Memory B cell (primary cell): Measurements from ENCODE around the gene CHD5.
"Not testable (repeated sequence)": the region's sequence is repeated elsewhere in the genome, so short reads cannot be mapped to it uniquely, and the experiment has no call there.

Source experiments
- ATAC-seq: fragments of 150-1000 bp; cut with Tn5 transposase; 2 replicates; pipeline ENCODE4 v1.10.0; 2021; ENCODE audit warnings: low read depth, mild to moderate bottlenecking, moderate library complexity
- DNase-seq, 2 donors: peaks; one replicate each; pipeline ENCODE4 v3.0.0; 2022; ENCODE audit warnings: low spot score in 2 of 2
- H3K27ac Mint-ChIP-seq: one replicate; pipeline ENCODE4 v1.8.0; 2022; ENCODE audit warnings: mild to moderate bottlenecking, moderate library complexity, mixed read lengths
- H3K27me3 Mint-ChIP-seq: one replicate; pipeline ENCODE4 v1.8.0; 2022; ENCODE audit warnings: mixed read lengths
- H3K36me3 Mint-ChIP-seq: one replicate; pipeline ENCODE4 v1.8.0; 2022; ENCODE audit warnings: mild to moderate bottlenecking, mixed read lengths
- H3K4me1 Mint-ChIP-seq: one replicate; pipeline ENCODE4 v1.8.0; 2022; ENCODE audit warnings: mixed read lengths
- H3K4me3 Mint-ChIP-seq: one replicate; pipeline ENCODE4 v1.8.0; 2022; ENCODE audit warnings: mild to moderate bottlenecking, moderate library complexity, mixed read lengths
- H3K9me3 Mint-ChIP-seq: one replicate; pipeline ENCODE4 v1.8.0; 2022; ENCODE audit warnings: mixed read lengths

Gene CHD5

DNA sequence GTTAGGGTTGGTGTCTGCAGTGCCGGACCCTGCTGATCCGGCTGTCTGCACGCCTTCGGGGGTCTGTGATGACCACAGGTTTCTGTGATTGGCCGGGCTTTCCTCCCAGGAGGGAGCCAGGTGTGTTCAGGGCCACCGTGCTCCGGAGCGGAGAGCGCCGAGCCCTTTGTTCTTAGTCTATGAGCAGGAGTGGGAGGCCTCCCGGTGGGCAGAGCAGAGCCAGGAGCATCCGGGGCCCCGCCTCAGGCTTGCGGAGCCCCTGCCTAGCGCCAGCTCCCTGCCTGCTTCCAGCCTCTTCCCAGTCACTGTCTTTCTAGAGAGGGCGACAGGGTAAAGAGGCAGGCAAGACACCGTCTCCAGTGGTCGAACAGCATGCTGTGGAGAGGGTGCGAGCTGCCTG, 102.6 kb downstream of the CHD5 start:
- no peak overlapping the region for H3K4me3 Mint-ChIP-seq
- H3K9me3 Mint-ChIP-seq = no peaks in the 10 kb centered on the region
- DNase-seq (no peak), ATAC-seq (no peak)
- H3K4me1 Mint-ChIP-seq = no peaks in the 10 kb centered on the region
- H3K27ac Mint-ChIP-seq = no peak overlapping the region
- no peaks in the 10 kb centered on the region for H3K27me3 Mint-ChIP-seq
- H3K36me3 Mint-ChIP-seq = peaks cover 28% of the 10 kb centered on the region

- not testable (repeated sequence) for H3K27ac Mint-ChIP-seq, H3K9me3 Mint-ChIP-seq, DNase-seq, H3K4me3 Mint-ChIP-seq, H3K4me1 Mint-ChIP-seq, ATAC-seq, H3K27me3 Mint-ChIP-seq
- peaks cover 28% of the 10 kb centered on the region for H3K36me3 Mint-ChIP-seq
These were observed 103.1 kb downstream of the CHD5 start for GRCh38 chr1:6077061-6077460.

GRCh38 chr1:6075748-6076147, 104.4 kb downstream of the CHD5 start:
- Mint-ChIP-seq H3K4me1 (no peaks in the 10 kb centered on the region), H3K9me3 (no peaks in the 10 kb centered on the region), H3K36me3 (peaks cover 24% of the 10 kb centered on the region), H3K27ac (no peak overlapping the region), H3K27me3 (no peaks in the 10 kb centered on the region), H3K4me3 (no peak overlapping the region)
- DNase-seq (no peak), ATAC-seq (no peak)

GRCh38 chr1:6074192-6074901, 105.8 kb downstream of the CHD5 start:
- ATAC-seq = no peak
- DNase-seq = no peak
- Mint-ChIP-seq H3K9me3 (no peaks in the 10 kb centered on the region), H3K27ac (no peak overlapping the region), H3K36me3 (peaks cover 17% of the 10 kb centered on the region), H3K4me1 (no peaks in the 10 kb centered on the region), H3K27me3 (no peaks in the 10 kb centered on the region), H3K4me3 (no peak overlapping the region)

DNA sequence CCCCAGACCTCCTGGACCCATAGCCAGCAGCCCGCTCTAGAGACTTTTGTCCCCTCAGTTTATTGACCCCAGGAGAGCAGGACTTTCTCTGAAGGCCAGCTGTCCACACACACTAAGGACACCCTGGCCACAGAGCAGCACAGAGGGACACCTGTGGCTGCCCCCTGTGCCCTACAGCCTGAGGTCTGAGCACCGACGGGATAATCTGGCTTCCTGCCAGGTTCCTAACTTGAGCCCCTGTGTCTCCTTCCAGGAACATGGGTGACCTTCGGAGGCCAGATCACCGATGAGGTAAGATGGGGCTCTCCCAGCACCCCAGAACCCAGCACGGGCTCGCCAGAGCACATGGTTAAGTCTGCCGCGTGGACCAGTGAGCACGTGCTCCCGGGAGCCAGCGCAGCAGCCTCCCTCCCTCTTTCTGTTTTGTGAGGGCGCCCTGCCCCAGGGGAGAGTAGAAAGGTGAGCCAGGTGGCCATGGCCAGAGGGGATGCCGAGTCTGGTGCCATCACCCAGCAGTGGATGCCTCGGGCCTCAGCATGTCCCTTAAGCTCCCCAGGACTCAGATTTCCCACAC, 106.6 kb downstream of the CHD5 start:
- H3K27ac Mint-ChIP-seq = no peak overlapping the region
- ATAC-seq (no peak), DNase-seq (no peak)
- no peak overlapping the region for H3K4me3 Mint-ChIP-seq
- peaks cover 14% of the 10 kb centered on the region for H3K36me3 Mint-ChIP-seq
- H3K27me3 Mint-ChIP-seq = no peaks in the 10 kb centered on the region
- H3K4me1 Mint-ChIP-seq = no peaks in the 10 kb centered on the region
- H3K9me3 Mint-ChIP-seq = no peaks in the 10 kb centered on the region

DNA sequence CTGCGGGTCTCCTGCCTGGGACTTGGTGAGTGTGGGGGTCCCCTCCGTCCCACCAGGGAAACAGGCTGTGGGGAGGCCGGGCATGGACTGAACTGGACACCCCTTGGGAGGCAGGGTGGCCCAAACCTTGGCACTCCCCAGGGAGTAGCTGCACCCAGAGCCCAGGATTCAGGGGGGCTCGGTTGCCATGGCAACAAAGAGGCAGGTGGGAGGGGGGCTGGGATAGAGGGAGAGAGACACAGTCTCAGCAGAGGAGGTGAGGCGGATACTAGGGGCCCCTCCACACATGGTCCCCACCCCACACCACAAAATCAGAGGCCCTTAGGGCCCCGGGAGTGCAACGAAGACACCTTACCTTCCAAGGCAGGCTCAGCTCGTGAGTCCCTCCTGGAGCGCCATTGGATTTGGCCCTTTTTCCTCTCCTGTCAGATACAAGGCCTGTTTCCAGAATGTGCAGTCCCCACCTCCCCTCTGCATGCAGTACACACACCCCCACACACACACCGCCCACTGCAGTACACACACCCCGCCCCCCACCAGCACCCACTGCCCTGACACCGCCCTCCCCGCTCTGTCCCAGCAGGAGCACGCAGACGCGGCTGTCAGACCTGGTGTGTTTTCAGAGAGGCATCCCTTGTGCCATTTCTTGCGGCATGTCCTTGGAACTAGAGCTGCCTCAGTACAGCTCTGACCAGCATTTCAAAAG, 107.2 kb downstream of the CHD5 start:
- ATAC-seq (no peak), DNase-seq (no peak)
- no peaks in the 10 kb centered on the region for H3K9me3 Mint-ChIP-seq
- no peaks in the 10 kb centered on the region for H3K4me1 Mint-ChIP-seq
- H3K27ac Mint-ChIP-seq = no peak overlapping the region
- peaks cover 12% of the 10 kb centered on the region for H3K36me3 Mint-ChIP-seq
- H3K27me3 Mint-ChIP-seq = no peaks in the 10 kb centered on the region
- no peak overlapping the region for H3K4me3 Mint-ChIP-seq

GRCh38 chr1:6071219-6071618, 108.9 kb downstream of the CHD5 start:
- H3K27ac Mint-ChIP-seq = no peak overlapping the region
- ATAC-seq = no peak
- no peaks in the 10 kb centered on the region for H3K9me3 Mint-ChIP-seq
- H3K4me3 Mint-ChIP-seq = no peak overlapping the region
- H3K4me1 Mint-ChIP-seq = no peaks in the 10 kb centered on the region
- H3K27me3 Mint-ChIP-seq = no peaks in the 10 kb centered on the region
- no peak for DNase-seq
- peaks cover 10% of the 10 kb centered on the region for H3K36me3 Mint-ChIP-seq

DNA sequence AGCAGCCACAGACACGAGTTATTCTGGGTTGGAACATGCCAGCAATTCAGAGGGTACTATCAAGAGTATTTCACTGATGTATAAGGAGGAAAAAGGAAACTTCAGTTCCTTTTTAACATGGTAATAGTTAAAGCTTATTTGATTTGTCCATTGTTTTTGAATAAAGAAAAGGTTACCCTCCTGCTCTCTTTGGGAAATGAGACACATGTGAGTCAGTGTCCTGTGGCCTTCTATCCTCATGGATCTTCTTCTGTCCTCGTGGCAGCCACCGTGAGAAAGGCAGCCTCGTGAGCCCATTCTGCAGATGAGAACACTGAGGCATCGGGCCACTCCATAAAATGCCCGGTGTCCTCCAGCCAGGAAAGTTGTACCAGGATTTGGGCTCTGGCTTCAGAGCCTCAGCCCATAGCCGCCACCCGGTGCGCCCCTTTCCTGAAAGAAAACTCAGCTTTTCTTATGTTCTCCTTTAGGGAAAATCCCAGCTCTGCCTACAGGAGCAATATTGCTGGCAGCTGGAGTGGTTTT, 109.6 kb downstream of the CHD5 start:
- Mint-ChIP-seq H3K27ac (no peak overlapping the region), H3K4me3 (no peak overlapping the region), H3K36me3 (peaks cover 10% of the 10 kb centered on the region), H3K9me3 (no peaks in the 10 kb centered on the region), H3K27me3 (no peaks in the 10 kb centered on the region), H3K4me1 (no peaks in the 10 kb centered on the region)
- ATAC-seq (no peak), DNase-seq (no peak)

- Mint-ChIP-seq H3K27ac (no peak overlapping the region), H3K4me3 (no peak overlapping the region), H3K9me3 (no peaks in the 10 kb centered on the region), H3K27me3 (no peaks in the 10 kb centered on the region), H3K4me1 (no peaks in the 10 kb centered on the region), H3K36me3 (peaks cover 4% of the 10 kb centered on the region)
- no peak for ATAC-seq
- no peak for DNase-seq
These were observed 110.5 kb downstream of the CHD5 start for GRCh38 chr1:6069573-6069972.

- Mint-ChIP-seq H3K9me3 (no peaks in the 10 kb centered on the region), H3K4me3 (no peak overlapping the region), H3K27ac (no peak overlapping the region), H3K36me3 (peaks cover 4% of the 10 kb centered on the region), H3K27me3 (no peaks in the 10 kb centered on the region), H3K4me1 (no peaks in the 10 kb centered on the region)
- ATAC-seq = no peak
- DNase-seq = no peak
These were observed 111.2 kb downstream of the CHD5 start for GRCh38 chr1:6068932-6069331.

DNA sequence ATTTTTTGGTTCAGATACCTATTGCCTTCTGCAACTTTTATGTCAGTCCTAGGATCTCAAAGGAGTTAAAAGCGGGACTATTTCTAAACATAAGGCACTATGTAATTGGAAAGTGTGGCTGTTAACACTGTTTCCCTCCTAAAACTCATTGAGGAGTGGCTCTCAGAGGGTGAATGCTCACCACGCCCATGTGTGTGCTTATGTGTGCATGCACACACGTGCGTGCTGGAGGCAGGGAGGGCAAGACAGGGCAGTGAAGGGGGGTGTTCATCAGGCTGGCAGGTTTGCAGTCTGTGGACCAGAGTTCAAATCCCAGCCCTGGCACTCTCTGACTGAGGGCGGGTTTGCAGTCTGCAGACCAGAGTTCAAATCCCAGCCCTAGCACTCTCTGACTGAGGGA, 112.0 kb downstream of the CHD5 start:
- Mint-ChIP-seq H3K9me3 (no peaks in the 10 kb centered on the region), H3K4me1 (no peaks in the 10 kb centered on the region), H3K27ac (no peak overlapping the region), H3K27me3 (no peaks in the 10 kb centered on the region), H3K36me3 (peaks cover 4% of the 10 kb centered on the region), H3K4me3 (no peak overlapping the region)
- no peak for ATAC-seq
- DNase-seq = no peak

DNA sequence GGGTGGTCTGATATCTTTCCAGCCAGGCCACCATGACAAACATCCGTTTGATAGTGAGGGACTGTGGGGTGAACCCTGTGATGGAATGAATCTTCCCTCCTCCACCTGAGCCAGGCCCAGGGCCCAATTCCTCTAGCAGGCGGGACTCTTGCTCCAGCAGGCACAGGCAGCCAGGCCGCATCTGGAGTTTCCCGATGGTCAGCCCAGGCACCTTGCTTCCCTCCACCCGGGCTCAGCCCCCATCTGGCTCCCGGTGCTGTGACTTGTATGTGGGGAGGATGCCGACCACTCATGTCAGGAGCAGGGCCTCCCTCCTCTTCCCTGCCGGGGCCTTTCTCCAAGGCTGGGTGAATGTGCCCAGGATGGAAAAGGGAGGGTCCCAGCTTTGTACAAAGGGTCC, 113.4 kb downstream of the CHD5 start:
- DNase-seq (no peak), ATAC-seq (no peak)
- Mint-ChIP-seq H3K36me3 (peaks cover 4% of the 10 kb centered on the region), H3K4me3 (no peak overlapping the region), H3K4me1 (no peaks in the 10 kb centered on the region), H3K27me3 (no peaks in the 10 kb centered on the region), H3K9me3 (no peaks in the 10 kb centered on the region), H3K27ac (no peak overlapping the region)

DNA sequence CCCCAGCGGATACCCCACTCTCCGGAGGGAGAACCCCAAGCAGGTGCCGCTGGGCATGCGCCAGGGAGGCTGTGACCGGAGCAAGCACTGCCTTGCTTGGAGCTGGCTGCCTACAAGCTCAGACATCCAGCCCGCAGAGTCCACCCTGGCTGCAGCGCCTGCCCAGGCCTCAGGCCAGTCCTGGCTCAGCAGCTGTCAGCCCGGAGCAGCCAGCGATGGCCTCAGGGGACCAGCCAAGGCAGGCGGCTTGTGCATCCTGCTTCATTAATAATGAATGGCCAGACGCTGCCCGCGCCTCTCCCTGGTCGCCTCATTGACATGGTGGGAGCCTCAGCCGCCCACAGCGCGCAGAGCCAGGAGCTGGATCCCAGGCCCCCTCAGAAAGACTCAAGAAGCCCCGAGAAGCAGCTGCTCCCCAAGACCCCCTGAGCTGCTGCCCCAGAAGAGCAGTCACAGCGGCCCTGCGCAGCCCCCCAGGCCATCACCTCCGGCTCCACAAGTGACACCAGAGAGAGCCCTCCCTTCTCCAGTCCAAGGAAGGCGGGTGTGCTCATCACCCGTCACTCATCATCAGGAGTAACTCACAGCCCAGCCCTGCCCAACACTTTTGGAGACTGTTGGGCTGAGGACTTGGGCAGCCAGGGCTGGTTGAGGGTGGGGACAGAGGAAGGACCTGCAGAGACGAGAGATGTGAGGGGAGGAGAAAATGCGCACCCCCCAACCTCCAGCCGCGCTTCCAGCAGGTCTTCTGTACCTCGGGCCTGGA, 114.8 kb downstream of the CHD5 start:
- peaks cover 4% of the 10 kb centered on the region for H3K36me3 Mint-ChIP-seq
- H3K9me3 Mint-ChIP-seq = no peaks in the 10 kb centered on the region
- no peaks in the 10 kb centered on the region for H3K4me1 Mint-ChIP-seq
- ATAC-seq = no peak
- no peak overlapping the region for H3K4me3 Mint-ChIP-seq
- H3K27ac Mint-ChIP-seq = no peak overlapping the region
- DNase-seq = no peak
- H3K27me3 Mint-ChIP-seq = no peaks in the 10 kb centered on the region

GRCh38 chr1:6063532-6064053, 116.5 kb downstream of the CHD5 start:
- H3K27me3 Mint-ChIP-seq, H3K4me1 Mint-ChIP-seq, ATAC-seq, H3K9me3 Mint-ChIP-seq, H3K36me3 Mint-ChIP-seq, H3K4me3 Mint-ChIP-seq, H3K27ac Mint-ChIP-seq, DNase-seq: not testable (repeated sequence)
